Spleen (tissue), 11 donors: ENCODE results near the gene TTC3. TPM values are rescaled to one million over a fixed set of nuclear protein-coding genes. Genes with fewer than 3 reads are reported as not detected.
"Not testable (repeated sequence)": the region's sequence is repeated elsewhere in the genome, so short reads cannot be mapped to it uniquely, and the experiment has no call there.

Experiments used
- DNase-seq: peaks from one replicate; pipeline ENCODE4 v3.0.0-alpha.2; 2020
- H3K27ac ChIP-seq, 8 donors: fragments of 200-600 bp; sonication (generic) in 7 of 8; 1 replicate in 4 of 8; 2 replicates in 4 of 8; pipeline versions ENCODE4 v1.5.0 to v1.8.0; 2016 to 2021; ENCODE audit warnings: inconsistent platforms in 4 of 8, mild to moderate bottlenecking in 4 of 8, moderate library complexity in 1 of 8
- H3K27me3 ChIP-seq, 7 donors: fragments of 200-600 bp; sonication (generic) in 6 of 7; replicated peaks in 1 of 7; 1 replicate in 4 of 7; 2 replicates in 3 of 7; pipeline versions ENCODE4 v1.5.0 to v1.8.0; 2016 to 2021; ENCODE audit warnings: inconsistent platforms in 3 of 7, mild to moderate bottlenecking in 1 of 7
- H3K36me3 ChIP-seq, 6 donors: fragments of 200-600 bp; sonication (generic) in 5 of 6; 1 replicate in 4 of 6; 2 replicates in 2 of 6; pipeline versions ENCODE4 v1.5.0 to v1.8.0; 2016 to 2021; ENCODE audit warnings: inconsistent platforms in 2 of 6
- H3K4me1 ChIP-seq, 6 donors: fragments of 200-600 bp; sonication (generic) in 5 of 6; 1 replicate in 3 of 6; 2 replicates in 3 of 6; pipeline versions ENCODE4 v1.5.0 to v1.8.0; 2016 to 2021; ENCODE audit warnings: inconsistent platforms in 3 of 6
- H3K4me3 ChIP-seq, 8 donors: fragments of 200-600 bp; sonication (generic) in 7 of 8; 1 replicate in 4 of 8; 2 replicates in 4 of 8; pipeline versions ENCODE4 v1.5.0 to v1.8.0; 2016 to 2021; ENCODE audit warnings: inconsistent platforms in 4 of 8, mild to moderate bottlenecking in 4 of 8, moderate library complexity in 2 of 8
- H3K9me3 ChIP-seq, 8 donors: fragments of 200-600 bp; sonication (generic) in 7 of 8; 1 replicate in 4 of 8; 2 replicates in 4 of 8; pipeline versions ENCODE4 v1.5.0 to v1.8.0; 2016 to 2021; ENCODE audit warnings: inconsistent platforms in 4 of 8
- CTCF ChIP-seq, 11 experiments: fragments of 200-600 bp in 7 of 11; fragments of 450-650 bp in 4 of 11; sonication (generic) in 4 of 11; IDR thresholded peaks in 8 of 11; conservative IDR thresholded peaks in 3 of 11; 1 replicate in 7 of 11; 2 replicates in 4 of 11; pipeline versions ENCODE4 v1.4.0 to v1.8.0; 2016 to 2021; ENCODE audit warnings: antibody characterized with exemption in 11 of 11, inconsistent platforms in 4 of 11, mild to moderate bottlenecking in 1 of 11
- POLR2A ChIP-seq, 3 donors: fragments of 450-650 bp; IDR thresholded peaks; one replicate each; pipeline ENCODE4 v1.5.1; 2017; ENCODE audit warnings: antibody characterized with exemption in 3 of 3, mild to moderate bottlenecking in 1 of 3
- POLR2AphosphoS5 ChIP-seq, 3 donors: sonication (generic); formaldehyde crosslinking; IDR thresholded peaks; one replicate each; pipeline ENCODE4 v1.5.1; 2017; ENCODE audit warnings: antibody characterized with exemption in 3 of 3
- WGBS, 5 donors: extraction: QIAGEN DNeasy Blood & Tissue Kit in 3 of 5; methylation state at CpG; one replicate each; pipeline versions ENCODE4 v1.1.5 to v1.1.7; 2013 to 2018; 5-methylcytosine and 5-hydroxymethylcytosine counted together
- intact Hi-C: fragments of 100-400 bp; cut with DNase I; formaldehyde crosslinking; loops from one replicate; pipeline ENCODE4 v1.15.0; 2023; ENCODE audit warnings: low total_unique reads
- polyA plus RNA-seq, 3 donors: library from polyadenylated mRNA; stranded (reverse); fragments of 200-250 nt; gene quantifications; one replicate each; pipeline ENCODE4 v1.2.1, GENCODE V29; 2013
- total RNA-seq, 7 donors: library from RNA; depleted of rRNA in 3 of 7; stranded (reverse); fragments of >200 nt in 3 of 7; fragmentation: NEBNext Ultra II Directional in 4 of 7; extraction: Animal tissue kit (Norgen Biotek cat#: 25700) in 4 of 7; gene quantifications; one replicate each; pipeline versions ENCODE4 v1.1.0 to v1.2.1, GENCODE V29; 2016 to 2021
- donor health status: healthy with polysubstance abuse.
- donor health status: DM: no; HTN: no; CAD: no; lungs with moderate emphysema.
- donor health status: DM: no; HTN: no; CAD: no.
- donor health status: Bipolar disorder and iron deficiency.
- donor health status: healthy.
- donor health status: DM: no; HTN: no; CAD: no.
- donor health status: DM: yes; HTN: yes; CAD: no.

The TTC3 gene
- total and polyA plus RNA-seq, 10 donors: 16.0 to 143 (median 80.7) TPM

- H3K27me3 ChIP-seq: no peaks in the 10 kb centered on the region
- DNase-seq: no peak
- no peak for TF ChIP-seq POLR2A (IDR thresholded peaks at IDR 0.05)
- no peak for TF ChIP-seq CTCF (IDR thresholded peaks at IDR 0.05 in 8 of 11, conservative IDR thresholded peaks at IDR 0.05 in 3 of 11)
- no peak for TF ChIP-seq POLR2AphosphoS5 (IDR thresholded peaks at IDR 0.05)
- H3K4me1 ChIP-seq: no peaks in the 10 kb centered on the region
- peak overlapping the region in 3 of 8 donors; percentile 17 to 45 (median 34) for H3K27ac ChIP-seq
- H3K4me3 ChIP-seq: no peak overlapping the region
- H3K36me3 ChIP-seq: peaks cover 0 to 88% (median 49%) of the 10 kb centered on the region in 6 donors
- intact Hi-C loops: no loop called here
- H3K9me3 ChIP-seq: no peaks in the 10 kb centered on the region
- WGBS, 5 donors: 81 to 87% (median 86%) methylated on average over 4 of the region's 4 CpGs
Measured at GRCh38 chr21:37139902-37140301, 66.8 kb downstream of the TTC3 start.

- intact Hi-C loops: not testable (repeated sequence)
- WGBS, 5 donors: 91 to 98% (median 93%) methylated on average over 5 of the region's 5 CpGs
- peaks cover 0 to 88% (median 39%) of the 10 kb centered on the region in 6 donors for H3K36me3 ChIP-seq
Measured at GRCh38 chr21:37143392-37143791, 70.3 kb downstream of the TTC3 start.

GRCh38 chr21:37145635-37146111, 72.6 kb downstream of the TTC3 start:
- TF ChIP-seq CTCF (IDR thresholded peaks at IDR 0.05 in 8 of 11, conservative IDR thresholded peaks at IDR 0.05 in 3 of 11) (no peak), POLR2AphosphoS5 (IDR thresholded peaks at IDR 0.05) (no peak), POLR2A (IDR thresholded peaks at IDR 0.05) (no peak)
- WGBS, 5 donors: 83 to 88% (median 86%) methylated on average over 4 of the region's 4 CpGs
- Histone ChIP-seq H3K4me1 (no peaks in the 10 kb centered on the region), H3K27ac (no peak overlapping the region), H3K9me3 (no peaks in the 10 kb centered on the region), H3K27me3 (no peaks in the 10 kb centered on the region), H3K4me3 (no peak overlapping the region), H3K36me3 (peaks cover 0 to 88% (median 46%) of the 10 kb centered on the region in 6 donors)
- no peak for DNase-seq
- intact Hi-C loops: no loop called here

More at GRCh38 chr21:37143392-37143791, 70.3 kb downstream of the TTC3 start:
- not testable (repeated sequence) for H3K27me3 ChIP-seq, H3K27ac ChIP-seq, H3K9me3 ChIP-seq, DNase-seq, H3K4me1 ChIP-seq, H3K4me3 ChIP-seq

GRCh38 chr21:37146320-37147235, 73.5 kb downstream of the TTC3 start:
- no peak overlapping the region for H3K4me3 ChIP-seq
- H3K4me1 ChIP-seq: no peaks in the 10 kb centered on the region
- WGBS, 5 donors: 49 to 72% (median 65%) methylated on average over 8 of the region's 8 CpGs
- H3K36me3 ChIP-seq: peaks cover 0 to 85% (median 45%) of the 10 kb centered on the region in 6 donors
- intact Hi-C loops: no loop called here
- H3K9me3 ChIP-seq: no peaks in the 10 kb centered on the region
- H3K27me3 ChIP-seq: no peaks in the 10 kb centered on the region
- DNase-seq: no peak
- H3K27ac ChIP-seq: no peak overlapping the region
- no peak for TF ChIP-seq CTCF (IDR thresholded peaks at IDR 0.05 in 8 of 11, conservative IDR thresholded peaks at IDR 0.05 in 3 of 11)
- TF ChIP-seq POLR2A (IDR thresholded peaks at IDR 0.05): no peak
- TF ChIP-seq POLR2AphosphoS5 (IDR thresholded peaks at IDR 0.05): no peak
